HG02840 (cell line): Measurements from ENCODE around the gene SPATA31D3.
"Not testable (repeated sequence)": the region's sequence is repeated elsewhere in the genome, so short reads cannot be mapped to it uniquely, and the experiment has no call there.

Source experiments
- ATAC-seq: cut with Tn5 transposase; IDR thresholded peaks from one replicate; pipeline ENCODE4 v1.9.1; 2021; ENCODE audit warnings: mild to moderate bottlenecking, moderate library complexity, moderate number of reproducible peaks; ENCODE audit not compliant: unreplicated experiment, low FRiP score

SPATA31D3 gene

DNA sequence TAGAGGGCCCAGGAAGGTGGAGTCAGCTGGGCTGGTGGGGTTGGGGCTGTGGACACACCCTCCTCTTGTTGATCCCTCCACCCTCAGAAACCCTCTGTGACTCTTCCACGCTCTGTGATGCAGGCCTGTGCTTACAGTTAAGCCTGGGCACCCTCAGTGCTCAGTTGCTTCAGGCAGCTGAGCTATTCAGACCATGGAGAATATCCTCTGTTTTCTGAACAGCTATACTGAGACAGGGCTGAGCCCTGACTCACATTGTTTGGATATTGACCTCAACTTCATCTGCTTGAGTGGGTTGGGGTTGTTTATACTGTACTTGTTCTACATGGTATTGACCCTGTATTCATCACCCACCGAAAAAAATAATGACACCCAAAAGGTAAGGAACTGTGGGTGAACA, at the start of gene SPATA31D3:
Gene SPATA31D3, plus strand, starts transcription at position 108 of the 400 bp plus-strand sequence. Its CDS starts 86 bp downstream, at position 194.
- not testable (repeated sequence) for ATAC-seq

DNA sequence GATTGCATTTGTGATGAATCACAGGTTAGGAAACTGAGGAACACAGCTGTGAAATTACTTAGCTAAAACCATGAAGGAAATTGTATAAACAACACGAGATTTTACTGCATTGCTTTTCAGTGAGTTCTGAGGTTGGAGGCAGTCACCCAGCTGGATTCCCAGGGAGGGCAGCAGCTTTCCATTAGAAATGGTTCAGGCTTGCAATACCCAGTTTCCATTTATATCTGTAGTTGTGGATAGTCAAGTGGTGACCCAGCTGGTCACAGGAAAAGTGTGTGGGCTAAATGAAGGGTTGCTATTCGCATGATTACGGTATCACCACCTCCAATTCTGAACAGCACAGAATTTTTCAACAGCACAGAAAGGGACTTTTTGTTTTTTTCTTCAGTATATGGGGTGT, 49.4 kb upstream of the SPATA31D3 start:
- ATAC-seq, result no peak

DNA sequence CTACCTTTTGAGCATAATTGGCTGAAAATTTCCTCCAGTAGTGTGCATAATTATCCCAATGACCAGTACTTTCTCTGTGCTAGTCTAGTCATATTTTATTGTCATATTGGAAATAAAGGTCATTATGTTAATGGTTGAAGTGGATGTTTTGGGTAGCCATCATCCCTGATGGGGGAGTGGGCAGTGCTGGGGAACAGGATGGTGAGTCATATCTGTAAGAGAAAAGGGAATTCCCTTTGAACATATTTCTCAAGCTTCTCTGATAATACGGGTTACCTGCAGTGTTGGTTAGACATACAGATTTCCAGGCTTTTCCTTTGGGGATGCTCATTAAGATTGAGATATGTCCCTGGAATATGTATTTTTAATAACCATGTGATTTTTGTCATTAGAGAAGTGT, 48.4 kb upstream of the SPATA31D3 start:
- no peak for ATAC-seq

- no peak for ATAC-seq
These were observed 47.2 kb upstream of the SPATA31D3 start for GRCh38 chr9:81896070-81896469.

DNA sequence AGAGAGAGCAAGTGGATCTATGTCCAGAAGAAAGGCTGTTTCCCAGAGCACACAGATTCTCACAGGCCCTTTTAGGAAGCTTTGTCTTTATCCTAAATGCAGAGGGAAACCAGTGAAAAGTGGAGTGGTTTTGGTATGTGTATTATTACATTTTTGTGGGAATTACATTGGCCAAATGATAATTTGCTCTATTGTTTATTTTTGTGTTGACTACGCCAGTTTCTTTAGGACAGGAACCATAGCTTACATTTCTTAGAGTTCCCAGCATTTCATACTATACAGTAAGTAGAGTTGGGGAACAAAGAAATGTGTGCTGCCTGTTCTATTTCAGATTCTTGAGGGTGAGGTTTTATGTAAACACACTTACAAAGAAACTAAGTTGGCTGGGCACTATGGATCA, 44.4 kb upstream of the SPATA31D3 start:
- no peak for ATAC-seq

DNA sequence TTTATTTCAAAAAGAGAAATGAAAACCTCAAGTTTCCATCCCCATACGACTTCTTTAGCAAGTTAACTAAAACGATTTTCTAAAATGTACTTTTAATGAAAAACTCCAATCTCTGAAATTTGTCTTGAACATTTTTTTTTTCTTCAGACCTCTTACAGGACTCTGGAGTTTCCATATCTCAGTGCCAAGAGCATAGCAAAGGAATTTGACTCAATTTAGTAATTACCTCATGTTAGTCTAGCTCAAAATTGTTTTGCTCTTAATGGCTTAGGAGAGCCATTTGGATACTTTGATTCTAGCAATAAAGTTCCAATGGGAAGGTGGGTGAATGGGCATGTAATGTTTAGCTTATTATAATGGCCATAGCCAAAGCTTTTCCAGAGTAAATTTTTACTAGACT, 41.1 kb upstream of the SPATA31D3 start:
- ATAC-seq, result no peak

DNA sequence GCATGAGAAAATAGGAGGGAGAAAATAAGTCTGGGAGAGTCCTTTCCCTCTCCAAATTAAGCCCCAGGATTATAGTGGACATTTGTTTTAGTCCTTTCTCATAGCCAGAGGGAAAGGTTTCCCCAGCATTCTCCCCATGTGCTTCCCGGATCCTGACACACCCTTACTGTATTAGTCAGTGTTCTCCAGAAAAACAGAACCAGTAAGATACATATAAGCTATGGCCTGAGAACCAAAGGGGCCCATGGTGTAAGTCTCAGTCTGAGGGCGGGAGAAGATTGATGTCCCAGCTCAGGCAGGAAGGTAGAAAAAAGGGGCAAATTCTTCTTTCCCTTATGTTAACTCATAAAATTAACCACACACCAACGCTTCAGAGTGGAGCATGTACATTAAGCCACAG, 40.7 kb upstream of the SPATA31D3 start:
- ATAC-seq, result no peak

DNA sequence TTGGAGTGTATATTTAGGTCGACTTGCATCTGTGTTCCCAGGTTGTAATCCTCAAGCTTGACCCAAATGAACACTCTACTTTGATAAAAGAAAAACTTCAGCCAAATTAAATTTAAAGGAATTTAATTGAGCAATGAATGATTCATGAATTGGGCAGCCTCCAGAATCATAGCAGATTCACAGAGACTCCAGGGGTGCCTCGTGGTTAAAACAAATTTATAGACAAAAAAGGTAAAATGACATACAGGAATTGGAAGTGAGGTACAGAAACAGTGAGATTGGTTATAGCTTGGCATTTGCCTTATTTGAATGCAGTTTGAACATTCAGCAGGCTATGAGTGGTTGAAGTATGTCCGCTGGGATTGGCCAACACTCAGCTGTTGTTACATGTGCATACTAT, 36.6 kb upstream of the SPATA31D3 start:
- ATAC-seq, result no peak

- no peak for ATAC-seq
These were observed 31.2 kb upstream of the SPATA31D3 start for GRCh38 chr9:81912135-81912534.

DNA sequence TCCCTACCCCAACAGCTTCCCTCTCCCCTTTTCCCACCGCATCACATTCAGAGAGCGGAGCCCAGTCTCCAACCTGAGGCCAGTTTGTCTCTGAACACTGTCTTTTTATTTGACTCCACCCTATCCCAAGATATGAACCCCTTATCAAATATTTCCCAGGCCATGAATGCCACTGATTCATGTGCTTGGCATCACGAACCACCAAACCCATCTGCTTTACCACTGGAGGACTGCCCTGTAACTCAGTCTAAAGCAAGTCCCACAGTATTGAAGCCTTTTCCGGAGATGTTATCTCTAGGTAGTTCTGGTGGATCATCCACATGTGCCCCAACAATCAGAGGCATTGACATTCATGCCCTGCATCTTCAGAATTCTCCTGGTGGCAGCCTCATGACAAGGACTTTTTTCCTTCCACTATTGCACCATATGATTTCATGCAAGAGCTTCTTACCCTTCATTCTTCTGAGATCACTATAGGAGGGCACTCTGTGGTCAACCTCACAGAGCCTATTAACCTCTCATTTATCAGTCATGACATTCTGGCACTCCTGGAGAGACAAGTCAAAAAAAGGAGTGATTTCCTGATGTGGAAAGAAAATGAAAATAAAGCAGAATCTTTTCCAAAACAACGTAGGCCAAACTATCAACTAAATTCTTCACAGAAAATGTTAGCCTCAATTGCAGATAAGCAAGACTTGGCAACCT, 27.3 kb upstream of the SPATA31D3 start:
- no peak for ATAC-seq

GRCh38 chr9:81918507-81918906, 24.8 kb upstream of the SPATA31D3 start:
- not testable (repeated sequence) for ATAC-seq

GRCh38 chr9:81928305-81928704, 15.0 kb upstream of the SPATA31D3 start, which contains the start of gene SPATA31D4:
TSS of gene SPATA31D4 (plus strand) at chr9:81928428. CDS start at chr9:81928514, 86 bp downstream.
- not testable (repeated sequence) for ATAC-seq

DNA sequence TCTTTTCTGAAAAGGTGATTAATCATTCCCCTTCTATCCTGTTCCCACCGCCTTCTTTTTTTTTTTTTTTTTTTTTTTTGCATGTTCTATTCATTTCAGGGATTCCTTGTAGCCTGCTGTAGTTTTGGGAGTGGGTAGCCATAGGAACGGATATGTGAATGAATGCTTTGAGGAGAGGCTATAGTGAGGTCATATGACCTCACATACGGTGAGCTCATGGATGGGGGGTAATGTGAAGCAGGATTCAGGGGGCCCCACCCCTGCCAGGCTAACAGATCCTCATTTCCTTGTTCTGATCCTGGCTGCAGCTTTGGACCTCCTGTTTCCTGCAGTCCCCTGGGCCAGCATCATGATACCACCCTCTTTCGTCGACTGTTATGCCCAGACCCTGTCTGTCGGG, 13.2 kb upstream of the SPATA31D3 start:
- ATAC-seq, result not testable (repeated sequence)

DNA sequence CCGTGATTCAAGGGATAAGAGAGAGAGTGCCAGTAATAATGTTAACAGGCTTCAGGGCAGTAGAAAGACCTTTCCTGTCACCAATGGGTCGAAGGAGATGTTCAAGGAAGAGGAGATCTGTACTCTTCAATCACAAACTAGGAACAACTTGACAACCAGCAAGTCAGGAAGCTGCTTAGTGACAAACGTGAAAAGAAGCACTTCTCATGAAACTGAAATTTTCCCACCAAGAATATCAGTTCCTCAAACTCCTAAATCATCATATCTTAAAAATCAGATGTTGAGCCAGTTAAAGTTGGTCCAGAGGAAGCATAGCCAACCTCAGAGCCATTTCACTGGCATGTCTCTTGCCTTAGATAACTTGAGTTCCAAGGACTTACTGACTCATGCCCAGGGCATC, 9.8 kb upstream of the SPATA31D3 start:
- ATAC-seq, result not testable (repeated sequence)

DNA sequence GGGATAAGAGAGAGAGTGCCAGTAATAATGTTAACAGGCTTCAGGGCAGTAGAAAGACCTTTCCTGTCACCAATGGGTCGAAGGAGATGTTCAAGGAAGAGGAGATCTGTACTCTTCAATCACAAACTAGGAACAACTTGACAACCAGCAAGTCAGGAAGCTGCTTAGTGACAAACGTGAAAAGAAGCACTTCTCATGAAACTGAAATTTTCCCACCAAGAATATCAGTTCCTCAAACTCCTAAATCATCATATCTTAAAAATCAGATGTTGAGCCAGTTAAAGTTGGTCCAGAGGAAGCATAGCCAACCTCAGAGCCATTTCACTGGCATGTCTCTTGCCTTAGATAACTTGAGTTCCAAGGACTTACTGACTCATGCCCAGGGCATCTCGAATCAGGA, 5.3 kb downstream of the SPATA31D3 start:
- not testable (repeated sequence) for ATAC-seq

GRCh38 chr9:81953096-81953495, 9.8 kb downstream of the SPATA31D3 start:
- no peak for ATAC-seq

DNA sequence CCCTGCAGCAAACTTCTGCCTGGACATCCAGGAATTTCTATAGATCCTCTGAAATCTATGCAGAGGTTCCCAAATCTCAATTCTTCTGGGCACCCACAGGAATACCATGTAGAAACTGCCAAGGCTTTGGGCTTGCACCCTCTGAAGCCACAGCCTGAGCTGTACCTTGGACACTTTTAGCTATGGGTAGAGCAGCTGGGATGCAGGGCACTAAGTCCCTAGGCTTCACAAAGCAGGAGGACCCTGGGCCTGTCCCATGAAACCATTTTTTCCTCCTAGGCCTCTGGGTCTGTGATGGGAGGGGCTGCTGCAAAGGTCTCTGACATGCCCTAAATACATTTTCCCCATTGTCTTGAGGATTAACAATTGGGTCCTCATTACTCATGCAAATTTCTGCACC, 12.3 kb downstream of the SPATA31D3 start:
- ATAC-seq, result no peak

- no peak for ATAC-seq
These were observed 21.2 kb downstream of the SPATA31D3 start for GRCh38 chr9:81964218-81965171.

- ATAC-seq, result no peak
These were observed 24.7 kb downstream of the SPATA31D3 start for GRCh38 chr9:81968026-81968425.

DNA sequence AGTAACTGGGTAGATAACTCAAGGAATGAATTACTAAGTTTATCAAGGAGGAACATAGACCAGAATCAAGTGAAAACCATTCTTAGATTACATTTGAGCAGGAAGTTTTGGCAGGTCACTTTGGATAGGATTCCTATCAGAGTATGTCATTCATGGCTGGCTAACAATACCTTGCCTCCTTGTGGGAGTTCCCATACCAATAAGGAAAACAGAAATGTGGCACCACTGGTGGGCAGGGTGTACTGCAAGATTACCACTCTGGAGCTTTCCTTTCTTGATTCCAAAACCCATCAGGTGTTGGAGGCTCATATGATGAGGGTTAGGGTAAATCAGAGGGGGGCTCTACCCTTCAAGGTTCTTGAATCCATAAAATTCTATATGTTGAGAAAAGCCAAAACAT, 26.7 kb downstream of the SPATA31D3 start:
- no peak for ATAC-seq

GRCh38 chr9:81971727-81972126, 28.4 kb downstream of the SPATA31D3 start:
- ATAC-seq, result no peak
